ENCODE data around the gene ADAMTS2. TPM values are rescaled to one million over a fixed set of nuclear protein-coding genes. Genes with fewer than 3 reads are reported as not detected.

The ADAMTS2 gene
- total and polyA plus RNA-seq, 4 donors: 4.8 to 49.8 (median 32.0) TPM

DNA sequence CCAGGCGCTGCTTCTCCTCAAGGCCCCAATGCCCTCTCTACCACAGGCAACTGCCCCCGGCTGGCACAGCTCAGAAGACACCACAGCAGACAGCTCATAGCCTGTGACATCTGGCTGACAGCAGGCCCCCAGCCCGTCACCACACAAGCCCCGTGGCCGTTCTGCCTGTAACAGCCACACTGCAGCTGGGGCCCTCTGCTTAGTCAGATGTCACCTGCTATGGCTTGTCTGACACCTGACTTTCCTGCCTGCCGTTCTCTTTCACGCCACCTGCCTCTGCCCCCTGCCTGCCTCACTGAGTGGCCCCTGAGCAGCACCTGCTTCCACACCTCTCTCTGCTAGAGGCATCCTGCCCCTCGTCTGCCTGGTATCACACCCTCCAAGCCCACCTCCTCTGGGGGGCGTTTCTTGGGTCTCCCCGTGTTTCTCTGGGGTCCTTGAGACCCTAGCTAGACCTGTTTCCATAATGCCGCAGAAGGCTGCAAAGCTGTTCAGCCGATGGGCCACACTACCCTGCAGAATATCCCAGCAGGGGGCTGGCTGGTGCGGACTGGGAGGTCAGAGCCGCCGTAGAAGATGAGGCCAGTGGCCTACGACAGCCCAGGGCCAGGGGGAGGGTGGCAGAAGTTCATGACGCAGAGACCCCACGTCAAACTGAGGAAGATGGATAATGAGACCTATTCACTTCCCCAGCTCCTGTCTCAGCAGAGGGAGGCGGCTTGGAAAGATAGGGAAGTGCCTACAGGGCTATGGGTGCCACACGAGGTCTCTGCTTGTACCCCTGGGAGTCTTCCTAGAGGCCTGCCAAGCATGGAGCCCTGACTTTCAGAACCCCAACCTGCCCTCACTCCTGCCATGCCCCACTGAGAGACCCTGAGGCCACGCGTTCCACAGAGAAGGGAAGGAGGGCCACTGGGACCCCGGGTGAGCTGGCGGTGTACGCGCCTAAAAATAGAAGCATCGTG is 190.0 kb downstream of the ADAMTS2 start:
- no peaks in the 10 kb centered on the region for H3K36me3 ChIP-seq (ENCODE audit: control insufficient read depth in 1 of 2, insufficient read depth in 2 of 2, low read length in 1 of 2)
- 80 to 81% methylated on average over 27 of the region's 27 CpGs for WGBS, 2 donors
- ATAC-seq (ENCODE audit: low FRiP score): no peak
- DNase-seq: peak in 1 of 2 donors; percentile 65
- intact Hi-C loops (cut with DNase I): no loop called here
- no peaks in the 10 kb centered on the region for H3K9me3 ChIP-seq (ENCODE audit: control insufficient read depth, low read length)
- no peak overlapping the region for H3K4me3 ChIP-seq (ENCODE audit: low read length in 2 of 2)
- no peaks in the 10 kb centered on the region for H3K4me1 ChIP-seq (ENCODE audit: control insufficient read depth in 1 of 2, insufficient read depth in 2 of 2, low read length in 2 of 2)
- H3K27ac ChIP-seq (ENCODE audit: low read depth in 1 of 2, low read length in 2 of 2): no peak overlapping the region
- no peaks in the 10 kb centered on the region for H3K27me3 ChIP-seq (ENCODE audit: control insufficient read depth in 1 of 2, insufficient read depth in 2 of 2, low read length in 1 of 2)

GRCh38 chr5:179154346-179154990 is 190.8 kb downstream of the ADAMTS2 start:
- H3K27me3 ChIP-seq (ENCODE audit: control insufficient read depth in 1 of 2, insufficient read depth in 2 of 2, low read length in 1 of 2): no peaks in the 10 kb centered on the region
- peak in 1 of 2 donors; percentile 50 for DNase-seq
- no peaks in the 10 kb centered on the region for H3K9me3 ChIP-seq (ENCODE audit: control insufficient read depth, low read length)
- no peaks in the 10 kb centered on the region for H3K36me3 ChIP-seq (ENCODE audit: control insufficient read depth in 1 of 2, insufficient read depth in 2 of 2, low read length in 1 of 2)
- no peak for ATAC-seq (ENCODE audit: low FRiP score)
- no peaks in the 10 kb centered on the region for H3K4me1 ChIP-seq (ENCODE audit: control insufficient read depth in 1 of 2, insufficient read depth in 2 of 2, low read length in 2 of 2)
- no peak overlapping the region for H3K27ac ChIP-seq (ENCODE audit: low read depth in 1 of 2, low read length in 2 of 2)
- intact Hi-C loops (cut with DNase I): no loop called here
- H3K4me3 ChIP-seq (ENCODE audit: low read length in 2 of 2): no peak overlapping the region
- 90 to 92% methylated on average over 15 to 17 of the region's 17 CpGs for WGBS, 2 donors

DNA sequence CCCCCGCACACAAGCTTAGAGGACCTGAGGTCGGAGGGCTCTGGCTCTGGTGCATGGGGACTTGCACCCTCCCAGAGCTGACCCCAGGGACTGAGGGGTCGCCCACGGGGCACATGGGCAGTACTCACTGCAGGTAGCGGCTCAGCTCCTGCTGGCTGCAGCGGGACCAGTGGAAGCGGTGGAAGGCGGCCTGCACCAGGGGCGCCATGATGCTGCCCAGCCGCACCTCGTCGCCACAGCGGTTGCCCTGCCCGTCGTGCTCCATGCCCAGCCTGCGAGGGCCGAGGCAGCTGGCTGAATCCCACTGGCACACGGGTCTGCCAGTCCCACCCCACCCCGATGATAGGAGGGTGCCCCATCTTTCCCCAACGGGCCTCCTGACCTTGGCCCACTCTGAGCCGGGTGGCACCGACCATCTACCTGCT is 191.3 kb downstream of the ADAMTS2 start:
- Histone ChIP-seq H3K36me3 (ENCODE audit: control insufficient read depth in 1 of 2, insufficient read depth in 2 of 2, low read length in 1 of 2) (no peaks in the 10 kb centered on the region), H3K27me3 (ENCODE audit: control insufficient read depth in 1 of 2, insufficient read depth in 2 of 2, low read length in 1 of 2) (no peaks in the 10 kb centered on the region), H3K4me1 (ENCODE audit: control insufficient read depth in 1 of 2, insufficient read depth in 2 of 2, low read length in 2 of 2) (no peaks in the 10 kb centered on the region), H3K27ac (ENCODE audit: low read depth in 1 of 2, low read length in 2 of 2) (no peak overlapping the region), H3K9me3 (ENCODE audit: control insufficient read depth, low read length) (no peaks in the 10 kb centered on the region), H3K4me3 (ENCODE audit: low read length in 2 of 2) (no peak overlapping the region)
- intact Hi-C loops (cut with DNase I): no loop called here
- WGBS, 2 donors: 95 to 98% methylated on average over 21 to 22 of the region's 22 CpGs
- DNase-seq: peak in 1 of 2 donors; percentile 55
- ATAC-seq (ENCODE audit: low FRiP score): no peak

- no peaks in the 10 kb centered on the region for H3K9me3 ChIP-seq (ENCODE audit: control insufficient read depth, low read length)
- no peaks in the 10 kb centered on the region for H3K27me3 ChIP-seq (ENCODE audit: control insufficient read depth in 1 of 2, insufficient read depth in 2 of 2, low read length in 1 of 2)
- 93 to 94% methylated on average over 24 of the region's 24 CpGs for WGBS, 2 donors
- no peak overlapping the region for H3K4me3 ChIP-seq (ENCODE audit: low read length in 2 of 2)
- H3K27ac ChIP-seq (ENCODE audit: low read depth in 1 of 2, low read length in 2 of 2): no peak overlapping the region
- H3K36me3 ChIP-seq (ENCODE audit: control insufficient read depth in 1 of 2, insufficient read depth in 2 of 2, low read length in 1 of 2): no peaks in the 10 kb centered on the region
- no peaks in the 10 kb centered on the region for H3K4me1 ChIP-seq (ENCODE audit: control insufficient read depth in 1 of 2, insufficient read depth in 2 of 2, low read length in 2 of 2)
- DNase-seq: no peak
- no peak for ATAC-seq (ENCODE audit: low FRiP score)
- intact Hi-C loops (cut with DNase I): no loop called here
Observed at GRCh38 chr5:179153341-179153901, 191.8 kb downstream of the ADAMTS2 start.

DNA sequence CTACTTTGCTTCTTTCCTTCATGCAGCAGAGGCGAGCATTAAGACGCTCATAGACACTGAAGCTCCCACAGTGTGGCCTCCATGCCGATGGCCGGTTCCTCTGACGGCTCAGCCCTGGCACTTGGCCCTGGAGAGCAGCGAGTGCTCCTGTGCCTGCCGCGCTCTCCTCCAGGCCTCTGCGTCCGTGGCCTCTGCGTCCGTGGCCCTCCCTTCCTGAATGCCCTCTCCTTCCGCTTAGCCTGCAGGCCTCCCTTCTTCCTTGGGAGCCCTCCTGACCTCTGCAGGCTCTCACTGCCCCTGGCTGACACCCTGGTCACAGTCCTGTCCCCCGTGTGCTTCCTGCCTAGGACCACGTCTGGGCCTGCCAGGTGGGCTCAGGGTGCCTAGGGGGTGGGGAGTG is 192.3 kb downstream of the ADAMTS2 start:
- H3K4me1 ChIP-seq (ENCODE audit: control insufficient read depth in 1 of 2, insufficient read depth in 2 of 2, low read length in 2 of 2): no peaks in the 10 kb centered on the region

GRCh38 chr5:179152144-179152895 is 192.9 kb downstream of the ADAMTS2 start:
- no peak overlapping the region for H3K4me3 ChIP-seq (ENCODE audit: low read length in 2 of 2)
- no peaks in the 10 kb centered on the region for H3K27me3 ChIP-seq (ENCODE audit: control insufficient read depth in 1 of 2, insufficient read depth in 2 of 2, low read length in 1 of 2)
- H3K27ac ChIP-seq (ENCODE audit: low read depth in 1 of 2, low read length in 2 of 2): no peak overlapping the region
- WGBS, 2 donors: 87 to 89% methylated on average over 18 of the region's 18 CpGs
- intact Hi-C loops (cut with DNase I): no loop called here
- no peaks in the 10 kb centered on the region for H3K9me3 ChIP-seq (ENCODE audit: control insufficient read depth, low read length)
- no peaks in the 10 kb centered on the region for H3K4me1 ChIP-seq (ENCODE audit: control insufficient read depth in 1 of 2, insufficient read depth in 2 of 2, low read length in 2 of 2)
- ATAC-seq (ENCODE audit: low FRiP score) (no peak), DNase-seq (peak in 1 of 2 donors; percentile 70)
- H3K36me3 ChIP-seq (ENCODE audit: control insufficient read depth in 1 of 2, insufficient read depth in 2 of 2, low read length in 1 of 2): no peaks in the 10 kb centered on the region

More for the DNA sequence above, 192.3 kb downstream of the ADAMTS2 start:
- peak in 1 of 2 donors; percentile 56 for DNase-seq
- 94% methylated on average over 15 of the region's 15 CpGs for WGBS, 2 donors
- H3K9me3 ChIP-seq (ENCODE audit: control insufficient read depth, low read length): no peaks in the 10 kb centered on the region
- H3K4me3 ChIP-seq (ENCODE audit: low read length in 2 of 2): no peak overlapping the region
- no peaks in the 10 kb centered on the region for H3K27me3 ChIP-seq (ENCODE audit: control insufficient read depth in 1 of 2, insufficient read depth in 2 of 2, low read length in 1 of 2)
- intact Hi-C loops (cut with DNase I): no loop called here
- H3K27ac ChIP-seq (ENCODE audit: low read depth in 1 of 2, low read length in 2 of 2): no peak overlapping the region
- H3K36me3 ChIP-seq (ENCODE audit: control insufficient read depth in 1 of 2, insufficient read depth in 2 of 2, low read length in 1 of 2): no peaks in the 10 kb centered on the region
- no peak for ATAC-seq (ENCODE audit: low FRiP score)

GRCh38 chr5:179151286-179152118 is 193.8 kb downstream of the ADAMTS2 start:
- intact Hi-C loops (cut with DNase I): no loop called here
- 95 to 96% methylated on average over 10 to 11 of the region's 11 CpGs for WGBS, 2 donors
- H3K27ac ChIP-seq (ENCODE audit: low read depth in 1 of 2, low read length in 2 of 2): no peak overlapping the region
- H3K9me3 ChIP-seq (ENCODE audit: control insufficient read depth, low read length): no peaks in the 10 kb centered on the region
- DNase-seq (peak in 1 of 2 donors; percentile 66), ATAC-seq (ENCODE audit: low FRiP score) (no peak)
- no peaks in the 10 kb centered on the region for H3K27me3 ChIP-seq (ENCODE audit: control insufficient read depth in 1 of 2, insufficient read depth in 2 of 2, low read length in 1 of 2)
- H3K36me3 ChIP-seq (ENCODE audit: control insufficient read depth in 1 of 2, insufficient read depth in 2 of 2, low read length in 1 of 2): no peaks in the 10 kb centered on the region
- no peaks in the 10 kb centered on the region for H3K4me1 ChIP-seq (ENCODE audit: control insufficient read depth in 1 of 2, insufficient read depth in 2 of 2, low read length in 2 of 2)
- no peak overlapping the region for H3K4me3 ChIP-seq (ENCODE audit: low read length in 2 of 2)
